ENCODE measurements around the gene FKRP. TPM values are rescaled to one million over a fixed set of nuclear protein-coding genes. Genes with fewer than 3 reads are reported as not detected.
A peak's percentile ranks its signal among the peaks of the same experiment; 100 is the strongest.

Gene FKRP, protein sequence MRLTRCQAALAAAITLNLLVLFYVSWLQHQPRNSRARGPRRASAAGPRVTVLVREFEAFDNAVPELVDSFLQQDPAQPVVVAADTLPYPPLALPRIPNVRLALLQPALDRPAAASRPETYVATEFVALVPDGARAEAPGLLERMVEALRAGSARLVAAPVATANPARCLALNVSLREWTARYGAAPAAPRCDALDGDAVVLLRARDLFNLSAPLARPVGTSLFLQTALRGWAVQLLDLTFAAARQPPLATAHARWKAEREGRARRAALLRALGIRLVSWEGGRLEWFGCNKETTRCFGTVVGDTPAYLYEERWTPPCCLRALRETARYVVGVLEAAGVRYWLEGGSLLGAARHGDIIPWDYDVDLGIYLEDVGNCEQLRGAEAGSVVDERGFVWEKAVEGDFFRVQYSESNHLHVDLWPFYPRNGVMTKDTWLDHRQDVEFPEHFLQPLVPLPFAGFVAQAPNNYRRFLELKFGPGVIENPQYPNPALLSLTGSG
- total RNA-seq (2016; rRNA removed; fragmentation: Illumina TruSeq; extraction: Trizol) (4.0 and 9.8 TPM in 2 replicates), polyA plus RNA-seq (2011; rRNA removed) (7.3 and 9.2 TPM in 2 replicates), polyA minus RNA-seq (2011; rRNA and poly(A)+ RNA removed; ENCODE audit: low replicate concordance) (6.9 and 11.0 TPM in 2 replicates), Bru-seq, nascent RNA (percentile 62 among the genes with signal in this experiment), BruChase-seq, experiment 1, labeled RNA remaining after a 6-hour chase (percentile 83 among the genes with signal in this experiment), BruChase-seq, experiment 2, labeled RNA remaining after a 2-hour chase (percentile 75 among the genes with signal in this experiment)
- 1.2 and 1.9 TPM in 2 replicates for total RNA-seq (2016; cell fraction: cytosol; rRNA removed; fragmentation: Illumina TruSeq; extraction: Trizol; ENCODE audit: low read depth)
- total RNA-seq (2016; cell fraction: insoluble cytoplasmic fraction; rRNA removed; fragmentation: Illumina TruSeq; extraction: Trizol): 3.4 and 11.2 TPM in 2 replicates
- total RNA-seq (2016; cell fraction: membrane; rRNA removed; fragmentation: Illumina TruSeq; extraction: Trizol): 3.6 and 3.7 TPM in 2 replicates
- 11.2 and 11.6 TPM in 2 replicates for total RNA-seq (2016; cell fraction: nucleus; rRNA removed; fragmentation: Illumina TruSeq; extraction: Trizol)
- polyA plus RNA-seq (2011; cell fraction: cytosol; rRNA removed): 7.8 and 9.7 TPM in 2 replicates
- 27.5 and 33.9 TPM in 2 replicates for polyA plus RNA-seq (2011; cell fraction: nucleus; rRNA removed)
- polyA plus RNA-seq (2012): 12.4 and 17.0 TPM in 2 replicates
- 0.63 and 1.3 TPM in 2 replicates for polyA plus RNA-seq (2016; cell fraction: cytosol; fragmentation: Illumina TruSeq; extraction: Trizol; ENCODE audit: low read depth)
- polyA plus RNA-seq (2016; cell fraction: insoluble cytoplasmic fraction; fragmentation: Illumina TruSeq; extraction: Trizol; ENCODE audit: low read depth): 5.1 TPM in 2 replicates
- polyA plus RNA-seq (2016; cell fraction: membrane; fragmentation: Illumina TruSeq; extraction: Trizol; ENCODE audit: low read depth): 1.7 and 2.3 TPM in 2 replicates
- polyA plus RNA-seq (2016; cell fraction: nucleus; fragmentation: Illumina TruSeq; extraction: Trizol; ENCODE audit: insufficient read depth, low read depth): 34.8 and 35.7 TPM in 2 replicates
- 7.5 and 8.8 TPM in 2 replicates for polyA minus RNA-seq (2011; cell fraction: cytosol; rRNA and poly(A)+ RNA removed)
- polyA minus RNA-seq (2011; cell fraction: nucleus; rRNA and poly(A)+ RNA removed): 10.3 and 11.5 TPM in 2 replicates
- long read RNA-seq, experiment 1, partial matches to known transcripts: 1 of 7 reads
- long read RNA-seq, experiment 1, other reads (novel, unspliced or antisense): 5 of 7 reads
- long read RNA-seq, experiment 2, partial matches to known transcripts: 6 of 39 reads
- long read RNA-seq, experiment 2, other reads (novel, unspliced or antisense): 21 of 39 reads

DNA sequence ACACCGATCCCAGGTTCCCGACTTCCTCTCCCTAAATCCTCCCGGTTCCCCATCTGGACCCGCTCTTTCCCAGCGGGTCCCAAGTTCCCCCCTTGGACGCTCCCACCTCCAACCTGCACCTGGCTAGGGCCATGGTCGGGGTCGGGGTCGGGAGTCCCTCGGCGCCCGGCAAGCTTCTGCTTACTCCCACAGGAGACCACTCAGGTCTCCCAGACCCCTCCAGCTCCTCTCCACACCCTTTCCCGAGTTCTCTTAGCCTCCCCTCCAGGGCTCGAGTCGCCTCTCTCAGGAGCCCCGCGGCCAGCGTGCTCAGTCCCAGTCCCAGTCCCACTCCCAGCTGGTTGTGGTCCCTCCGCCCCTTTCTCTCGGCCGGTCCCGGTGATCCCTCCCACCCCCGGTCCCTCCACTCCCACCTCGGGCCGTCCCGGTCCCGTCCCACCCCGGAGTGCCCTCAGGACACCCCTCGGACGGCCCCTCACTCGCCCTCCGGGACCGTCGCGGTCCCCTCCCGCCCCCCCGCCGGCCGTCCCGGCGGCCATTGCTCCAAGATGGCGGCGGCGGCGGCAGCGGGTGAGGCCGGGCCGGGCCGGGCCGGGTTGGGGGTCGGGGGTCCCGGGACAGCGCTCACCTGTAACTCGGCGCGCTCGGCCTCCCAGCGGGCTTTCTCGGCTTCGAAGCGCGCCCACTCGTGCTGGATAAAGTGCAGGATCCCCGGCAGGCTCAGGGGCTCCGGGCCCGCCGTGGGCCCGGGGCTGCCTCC is at the start of gene FKRP:
FKRP (plus strand) TSS at position 537 of the 760 bp plus-strand sequence. CDS start 9,394 bp downstream, outside the sequence.
- in situ Hi-C loops (cut with HindIII; ENCODE audit: extremely low pct_ligation_motif_present, low pct_unique_long_range_greater_than_20kb): no loop called here
- CTCF ChIA-PET (ENCODE audit: low intra/inter-chr PET ratio, low total read pairs): no interaction called here
- no peak within 1 kb of the TSS for H2AFZ ChIP-seq (ENCODE audit: low read length)
- TF ChIP-seq ZNF501 (CRISPR knock-in tag; IDR thresholded peaks at IDR 0.05) (peak; percentile 69), ZNF652 (CRISPR knock-in tag; IDR thresholded peaks at IDR 0.05; ENCODE audit: borderline replicate concordance, low read depth) (no peak), ARNTL (CRISPR knock-in tag; IDR thresholded peaks at IDR 0.05) (0 out of 2 replicates have a peak, but pooled peaks have one; percentile 40), MAZ (IDR thresholded peaks at IDR 0.05; ENCODE audit: borderline replicate concordance, low read depth, low read length) (no peak), MAZ (CRISPR knock-in tag; IDR thresholded peaks at IDR 0.05; ENCODE audit: low read depth) (0 out of 2 replicates have a peak, but pooled peaks have one; percentile 18), RBFOX2 (IDR thresholded peaks at IDR 0.05; ENCODE audit: low read depth, low read length) (peak; percentile 84), ZNF292 (CRISPR knock-in tag; IDR thresholded peaks at IDR 0.05; ENCODE audit: borderline replicate concordance, low read depth) (no peak), RAD21 (CRISPR knock-in tag; IDR thresholded peaks at IDR 0.05) (no peak), HOXA3 (CRISPR knock-in tag; IDR thresholded peaks at IDR 0.05) (peak; percentile 65)
- TF ChIP-seq, protein P1, sequence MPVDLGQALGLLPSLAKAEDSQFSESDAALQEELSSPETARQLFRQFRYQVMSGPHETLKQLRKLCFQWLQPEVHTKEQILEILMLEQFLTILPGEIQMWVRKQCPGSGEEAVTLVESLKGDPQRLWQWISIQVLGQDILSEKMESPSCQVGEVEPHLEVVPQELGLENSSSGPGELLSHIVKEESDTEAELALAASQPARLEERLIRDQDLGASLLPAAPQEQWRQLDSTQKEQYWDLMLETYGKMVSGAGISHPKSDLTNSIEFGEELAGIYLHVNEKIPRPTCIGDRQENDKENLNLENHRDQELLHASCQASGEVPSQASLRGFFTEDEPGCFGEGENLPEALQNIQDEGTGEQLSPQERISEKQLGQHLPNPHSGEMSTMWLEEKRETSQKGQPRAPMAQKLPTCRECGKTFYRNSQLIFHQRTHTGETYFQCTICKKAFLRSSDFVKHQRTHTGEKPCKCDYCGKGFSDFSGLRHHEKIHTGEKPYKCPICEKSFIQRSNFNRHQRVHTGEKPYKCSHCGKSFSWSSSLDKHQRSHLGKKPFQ (CRISPR knock-in tag; IDR thresholded peaks at IDR 0.05; ENCODE audit: insufficient replicate concordance): peak; percentile 58
- TF ChIP-seq, protein P2, sequence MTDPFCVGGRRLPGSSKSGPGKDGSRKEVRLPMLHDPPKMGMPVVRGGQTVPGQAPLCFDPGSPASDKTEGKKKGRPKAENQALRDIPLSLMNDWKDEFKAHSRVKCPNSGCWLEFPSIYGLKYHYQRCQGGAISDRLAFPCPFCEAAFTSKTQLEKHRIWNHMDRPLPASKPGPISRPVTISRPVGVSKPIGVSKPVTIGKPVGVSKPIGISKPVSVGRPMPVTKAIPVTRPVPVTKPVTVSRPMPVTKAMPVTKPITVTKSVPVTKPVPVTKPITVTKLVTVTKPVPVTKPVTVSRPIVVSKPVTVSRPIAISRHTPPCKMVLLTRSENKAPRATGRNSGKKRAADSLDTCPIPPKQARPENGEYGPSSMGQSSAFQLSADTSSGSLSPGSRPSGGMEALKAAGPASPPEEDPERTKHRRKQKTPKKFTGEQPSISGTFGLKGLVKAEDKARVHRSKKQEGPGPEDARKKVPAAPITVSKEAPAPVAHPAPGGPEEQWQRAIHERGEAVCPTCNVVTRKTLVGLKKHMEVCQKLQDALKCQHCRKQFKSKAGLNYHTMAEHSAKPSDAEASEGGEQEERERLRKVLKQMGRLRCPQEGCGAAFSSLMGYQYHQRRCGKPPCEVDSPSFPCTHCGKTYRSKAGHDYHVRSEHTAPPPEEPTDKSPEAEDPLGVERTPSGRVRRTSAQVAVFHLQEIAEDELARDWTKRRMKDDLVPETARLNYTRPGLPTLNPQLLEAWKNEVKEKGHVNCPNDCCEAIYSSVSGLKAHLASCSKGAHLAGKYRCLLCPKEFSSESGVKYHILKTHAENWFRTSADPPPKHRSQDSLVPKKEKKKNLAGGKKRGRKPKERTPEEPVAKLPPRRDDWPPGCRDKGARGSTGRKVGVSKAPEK (CRISPR knock-in tag; IDR thresholded peaks at IDR 0.05; ENCODE audit: borderline replicate concordance): no peak

More for the DNA sequence above, at the start of gene FKRP:
- FAIRE-seq (no peak), ATAC-seq (peak; percentile 61), DNase-seq (ENCODE audit: low spot score) (no peak)
- under 1% methylated on average over 36 of the region's 68 CpGs for WGBS (ENCODE audit: low lambda C conversion rate)
- no TSS peak for BruUV-seq (replicated peaks)
- Histone ChIP-seq H3K4me1 (ENCODE audit: insufficient read depth, low read length) (peaks cover 28% of the 10 kb centered on the region), H3K4me2 (ENCODE audit: low read depth, low read length) (peak within 1 kb of the TSS; percentile 96), H3K27ac (ENCODE audit: extremely low read length, insufficient read depth, low read length) (peak within 1 kb of the TSS; percentile 71), H3K9ac (ENCODE audit: insufficient read depth, low read depth, low read length) (peak within 1 kb of the TSS; percentile 94), H3K36me3 (replicated peaks in 1 of 2; ENCODE audit: control insufficient read depth in 1 of 2, insufficient read depth in 2 of 2, low read length in 2 of 2) (peaks cover 10 to 17% of the 10 kb centered on the region in 2 experiments), H3K4me3 (replicated peaks in 1 of 3; ENCODE audit: insufficient read depth in 1 of 3, low read depth in 2 of 3, low read length in 3 of 3) (peak within 1 kb of the TSS; percentile 86 to 98 (median 95)), H3K27me3 (ENCODE audit: control insufficient read depth in 1 of 2, insufficient read depth in 2 of 2, low read length in 2 of 2) (no peaks in the 10 kb centered on the region; a peak in 2 of 5 replicates), H3K79me2 (ENCODE audit: insufficient read depth, low read length) (peaks cover 55% of the 10 kb centered on the region), H4K20me1 (ENCODE audit: insufficient read depth, low read length) (peaks cover 34% of the 10 kb centered on the region), H3K9me3 (ENCODE audit: low read length) (no peaks in the 10 kb centered on the region)
- POLR2A ChIA-PET: interaction anchor here (1.0 to 1.4 kb wide), 4 partner anchors 29 to 110 kb away, joined by 3 read pairs; partner anchors contain the start of gene PRKD2
- intact Hi-C loops (cut with micrococcal nuclease; ENCODE audit: unreplicated experiment): no loop called here
